Spleen (tissue), 7 donors: Measurements from ENCODE around the gene KRTAP4-2.

Experiments used
- POLR2A ChIP-seq, 3 donors: fragments of 450-650 bp; IDR thresholded peaks; one replicate each; pipeline ENCODE4 v1.5.1; 2017; ENCODE audit warnings: antibody characterized with exemption in 3 of 3, mild to moderate bottlenecking in 1 of 3
- TF ChIP-seq, protein P1 (sequence below), 11 experiments: fragments of 200-600 bp in 7 of 11; fragments of 450-650 bp in 4 of 11; sonication (generic) in 4 of 11; IDR thresholded peaks in 8 of 11; conservative IDR thresholded peaks in 3 of 11; 1 replicate in 7 of 11; 2 replicates in 4 of 11; pipeline versions ENCODE4 v1.4.0 to v1.8.0; 2016 to 2021; ENCODE audit warnings: antibody characterized with exemption in 11 of 11, inconsistent platforms in 4 of 11, mild to moderate bottlenecking in 1 of 11
- donor health status: DM: no; HTN: no; CAD: no; lungs with moderate emphysema.
- donor health status: DM: no; HTN: no; CAD: no.
- donor health status: DM: no; HTN: no; CAD: no.

DNA sequence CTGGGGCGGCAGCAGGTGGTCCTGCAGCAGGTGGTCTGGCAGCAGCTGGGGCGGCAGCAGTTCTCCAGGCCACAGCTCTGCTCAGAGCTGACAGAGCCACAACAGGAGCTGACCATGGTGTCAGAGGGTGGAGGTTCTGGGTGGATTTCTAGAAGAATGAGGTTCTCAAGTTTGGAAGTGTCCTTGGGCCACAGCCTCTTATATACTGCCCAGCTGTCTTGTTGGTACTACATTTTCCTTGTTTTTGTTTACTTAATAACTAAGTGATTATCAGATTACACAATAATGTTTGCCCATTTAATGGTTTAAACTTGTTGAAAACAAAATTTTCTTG lies 28.4 kb downstream of the KRTAP4-2 start, which contains the start of gene KRTAP4-5:
- TF ChIP-seq, protein P1, sequence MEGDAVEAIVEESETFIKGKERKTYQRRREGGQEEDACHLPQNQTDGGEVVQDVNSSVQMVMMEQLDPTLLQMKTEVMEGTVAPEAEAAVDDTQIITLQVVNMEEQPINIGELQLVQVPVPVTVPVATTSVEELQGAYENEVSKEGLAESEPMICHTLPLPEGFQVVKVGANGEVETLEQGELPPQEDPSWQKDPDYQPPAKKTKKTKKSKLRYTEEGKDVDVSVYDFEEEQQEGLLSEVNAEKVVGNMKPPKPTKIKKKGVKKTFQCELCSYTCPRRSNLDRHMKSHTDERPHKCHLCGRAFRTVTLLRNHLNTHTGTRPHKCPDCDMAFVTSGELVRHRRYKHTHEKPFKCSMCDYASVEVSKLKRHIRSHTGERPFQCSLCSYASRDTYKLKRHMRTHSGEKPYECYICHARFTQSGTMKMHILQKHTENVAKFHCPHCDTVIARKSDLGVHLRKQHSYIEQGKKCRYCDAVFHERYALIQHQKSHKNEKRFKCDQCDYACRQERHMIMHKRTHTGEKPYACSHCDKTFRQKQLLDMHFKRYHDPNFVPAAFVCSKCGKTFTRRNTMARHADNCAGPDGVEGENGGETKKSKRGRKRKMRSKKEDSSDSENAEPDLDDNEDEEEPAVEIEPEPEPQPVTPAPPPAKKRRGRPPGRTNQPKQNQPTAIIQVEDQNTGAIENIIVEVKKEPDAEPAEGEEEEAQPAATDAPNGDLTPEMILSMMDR (IDR thresholded peaks at IDR 0.05 in 8 of 11, conservative IDR thresholded peaks at IDR 0.05 in 3 of 11): no peak
- no peak for TF ChIP-seq POLR2A (IDR thresholded peaks at IDR 0.05)
